HepG2 (cell line): ENCODE results near the gene TUBGCP5.

Source experiments
- CENPT ChIP-seq: sonication (generic); formaldehyde crosslinking; IDR thresholded peaks from 2 replicates; pipeline ENCODE4 v1.8.0; 2022; ENCODE audit warnings: low read depth, mild to moderate bottlenecking, moderate library complexity, missing genetic modification reagents
- EZH2 ChIP-seq: conservative IDR thresholded peaks from 2 replicates; pipeline ENCODE4 v1.6.1; 2012; ENCODE audit warnings: mild to moderate bottlenecking, low read depth, low read length, moderate library complexity
- FOSL1 ChIP-seq: sonication (generic); formaldehyde crosslinking; IDR thresholded peaks from 2 replicates; pipeline ENCODE4 v1.9.0; 2021; ENCODE audit warnings: missing genetic modification reagents, borderline replicate concordance
- JUND ChIP-seq: sonication (generic); formaldehyde crosslinking; IDR thresholded peaks from 2 replicates; pipeline ENCODE4 v1.8.0; 2022; ENCODE audit warnings: mild to moderate bottlenecking, missing genetic modification reagents
- NFRKB ChIP-seq: fragments of 450-650 bp; IDR thresholded peaks from 2 replicates; pipeline ENCODE4 v1.6.1; 2017
- TP53 ChIP-seq: sonication (generic); formaldehyde crosslinking; conservative IDR thresholded peaks from 2 replicates; pipeline ENCODE4 v1.4.0; 2020; ENCODE audit warnings: missing genetic modification reagents
- ZNF121 ChIP-seq: sonication (generic); formaldehyde crosslinking; IDR thresholded peaks from 2 replicates; pipeline ENCODE4 v1.5.0; 2020; ENCODE audit warnings: mild to moderate bottlenecking, missing genetic modification reagents
- ZNF589 ChIP-seq: sonication (generic); formaldehyde crosslinking; conservative IDR thresholded peaks from 2 replicates; pipeline ENCODE4 v1.8.0; 2022; ENCODE audit warnings: mild to moderate bottlenecking, moderate library complexity, missing genetic modification reagents
- TF ChIP-seq, protein P1 (sequence below): sonication (generic); formaldehyde crosslinking; IDR thresholded peaks from 2 replicates; pipeline ENCODE4 v1.5.0; 2020; ENCODE audit warnings: mild to moderate bottlenecking, missing genetic modification reagents, moderate library complexity
- TF ChIP-seq, protein P2 (sequence below): sonication (generic); formaldehyde crosslinking; IDR thresholded peaks from 2 replicates; pipeline ENCODE4 v1.5.1; 2020; ENCODE audit warnings: mild to moderate bottlenecking, missing genetic modification reagents

DNA sequence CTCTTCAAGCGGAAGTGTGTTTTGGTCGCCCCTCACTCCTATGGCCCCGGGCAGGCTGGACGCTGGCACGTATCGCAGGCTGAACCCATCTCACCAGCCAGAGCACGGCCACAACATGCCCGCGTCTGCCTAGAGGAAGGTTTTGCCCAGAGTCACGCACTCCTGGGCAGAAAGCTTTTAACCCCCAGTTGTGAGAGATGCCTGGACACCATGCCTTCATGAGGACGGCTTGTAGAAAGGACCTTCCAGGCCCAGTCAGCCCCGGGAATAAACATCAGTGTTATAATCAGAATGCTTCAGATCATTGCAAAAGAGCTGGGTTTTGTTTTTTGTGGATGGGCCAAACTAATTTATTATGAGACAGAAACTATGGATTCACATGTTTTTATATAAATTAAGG, 75.7 kb downstream of the TUBGCP5 start:
- TF ChIP-seq, protein P1, sequence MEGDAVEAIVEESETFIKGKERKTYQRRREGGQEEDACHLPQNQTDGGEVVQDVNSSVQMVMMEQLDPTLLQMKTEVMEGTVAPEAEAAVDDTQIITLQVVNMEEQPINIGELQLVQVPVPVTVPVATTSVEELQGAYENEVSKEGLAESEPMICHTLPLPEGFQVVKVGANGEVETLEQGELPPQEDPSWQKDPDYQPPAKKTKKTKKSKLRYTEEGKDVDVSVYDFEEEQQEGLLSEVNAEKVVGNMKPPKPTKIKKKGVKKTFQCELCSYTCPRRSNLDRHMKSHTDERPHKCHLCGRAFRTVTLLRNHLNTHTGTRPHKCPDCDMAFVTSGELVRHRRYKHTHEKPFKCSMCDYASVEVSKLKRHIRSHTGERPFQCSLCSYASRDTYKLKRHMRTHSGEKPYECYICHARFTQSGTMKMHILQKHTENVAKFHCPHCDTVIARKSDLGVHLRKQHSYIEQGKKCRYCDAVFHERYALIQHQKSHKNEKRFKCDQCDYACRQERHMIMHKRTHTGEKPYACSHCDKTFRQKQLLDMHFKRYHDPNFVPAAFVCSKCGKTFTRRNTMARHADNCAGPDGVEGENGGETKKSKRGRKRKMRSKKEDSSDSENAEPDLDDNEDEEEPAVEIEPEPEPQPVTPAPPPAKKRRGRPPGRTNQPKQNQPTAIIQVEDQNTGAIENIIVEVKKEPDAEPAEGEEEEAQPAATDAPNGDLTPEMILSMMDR, result no peak
- no peak for TF ChIP-seq EZH2
- TF ChIP-seq, protein P2, sequence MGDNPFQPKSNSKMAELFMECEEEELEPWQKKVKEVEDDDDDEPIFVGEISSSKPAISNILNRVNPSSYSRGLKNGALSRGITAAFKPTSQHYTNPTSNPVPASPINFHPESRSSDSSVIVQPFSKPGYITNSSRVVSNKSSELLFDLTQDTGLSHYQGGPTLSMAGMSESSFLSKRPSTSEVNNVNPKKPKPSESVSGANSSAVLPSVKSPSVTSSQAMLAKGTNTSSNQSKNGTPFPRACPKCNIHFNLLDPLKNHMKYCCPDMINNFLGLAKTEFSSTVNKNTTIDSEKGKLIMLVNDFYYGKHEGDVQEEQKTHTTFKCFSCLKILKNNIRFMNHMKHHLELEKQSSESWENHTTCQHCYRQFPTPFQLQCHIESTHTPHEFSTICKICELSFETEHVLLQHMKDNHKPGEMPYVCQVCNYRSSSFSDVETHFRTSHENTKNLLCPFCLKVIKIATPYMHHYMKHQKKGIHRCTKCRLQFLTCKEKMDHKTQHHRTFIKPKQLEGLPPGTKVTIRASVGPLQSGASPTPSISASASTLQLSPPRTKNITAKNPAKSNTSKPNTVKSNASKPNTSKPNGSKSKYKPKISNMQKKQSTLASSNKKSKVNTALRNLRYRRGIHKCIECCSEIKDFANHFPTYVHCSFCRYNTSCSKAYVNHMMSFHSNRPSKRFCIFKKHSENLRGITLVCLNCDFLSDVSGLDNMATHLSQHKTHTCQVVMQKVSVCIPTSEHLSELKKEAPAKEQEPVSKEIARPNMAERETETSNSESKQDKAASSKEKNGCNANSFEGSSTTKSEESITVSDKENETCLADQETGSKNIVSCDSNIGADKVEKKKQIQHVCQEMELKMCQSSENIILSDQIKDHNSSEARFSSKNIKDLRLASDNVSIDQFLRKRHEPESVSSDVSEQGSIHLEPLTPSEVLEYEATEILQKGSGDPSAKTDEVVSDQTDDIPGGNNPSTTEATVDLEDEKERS (CRISPR knock-in tag), result no peak
- TF ChIP-seq NFRKB, result no peak
- TF ChIP-seq TP53 (CRISPR knock-in tag), result no peak
- no peak for TF ChIP-seq JUND
- TF ChIP-seq FOSL1, result no peak
- no peak for TF ChIP-seq ZNF121 (CRISPR knock-in tag)
- no peak for TF ChIP-seq CENPT (CRISPR knock-in tag)
- no peak for TF ChIP-seq ZNF589 (CRISPR knock-in tag)
